CD4-positive, alpha-beta T cell (primary cell): ENCODE results near the gene ARHGAP10. TPM values are rescaled to one million over a fixed set of nuclear protein-coding genes. Genes with fewer than 3 reads are reported as not detected.

Experiments
- ATAC-seq: fragments of 200-7000 bp; cut with Tn5 transposase; one replicate; pipeline ENCODE4 v1.10.0; 2022; ENCODE audit warnings: mild to moderate bottlenecking; ENCODE audit not compliant: poor library complexity
- CTCF ChIA-PET: fragments of 350-600 bp; sonication (Branson Sonifier 250); formaldehyde crosslinking; loops from one replicate; lab custom pipeline; 2021; ENCODE audit warnings: antibody characterized with exemption, inconsistent platforms; lab: Charles Lee
- POLR2A ChIA-PET: fragments of 350-600 bp; sonication (Branson Sonifier 250); formaldehyde crosslinking; loops from one replicate; lab custom pipeline; 2021; ENCODE audit warnings: antibody characterized with exemption, inconsistent platforms; lab: Charles Lee
- DNase-seq, 14 experiments: peaks; one replicate each; pipeline ENCODE4 v3.0.0-alpha.2; 2013 to 2020; ENCODE audit warnings: mixed read lengths in 2 of 14
- H3K27ac ChIP-seq, 2 donors: one replicate each; pipeline versions ENCODE4 v1.5.1 to v1.7.0; 2013; ENCODE audit warnings: low read length in 2 of 2, low read depth in 1 of 2, mild to moderate bottlenecking in 1 of 2
- H3K27me3 ChIP-seq, 2 experiments: 1 replicate in 1 of 2; 2 replicates in 1 of 2; pipeline versions ENCODE4 v1.6.1 to v1.7.0; 2013; ENCODE audit warnings: low read length in 2 of 2, control low read depth in 1 of 2, mild to moderate bottlenecking in 1 of 2, moderate library complexity in 1 of 2; ENCODE audit not compliant: insufficient read depth in 2 of 2, control insufficient read depth in 1 of 2
- H3K36me3 ChIP-seq: one replicate; pipeline ENCODE4 v1.6.1; 2013; ENCODE audit warnings: low read length, control low read depth; ENCODE audit not compliant: insufficient read depth
- H3K4me1 ChIP-seq: one replicate; pipeline ENCODE4 v1.6.1; 2013; ENCODE audit warnings: low read length, control low read depth; ENCODE audit not compliant: insufficient read depth
- H3K4me3 ChIP-seq: one replicate; pipeline ENCODE4 v1.5.1; 2013; ENCODE audit warnings: mild to moderate bottlenecking, low read length, moderate library complexity
- H3K9me3 ChIP-seq, 2 experiments: 1 replicate in 1 of 2; 2 replicates in 1 of 2; pipeline versions ENCODE4 v1.6.1 to v1.7.0; 2013; ENCODE audit warnings: low read length in 2 of 2, mild to moderate bottlenecking in 2 of 2, control low read depth in 1 of 2, moderate library complexity in 1 of 2; ENCODE audit not compliant: control insufficient read depth in 1 of 2, insufficient read depth in 1 of 2
- H3K27ac Mint-ChIP-seq: one replicate; pipeline ENCODE4 v1.8.0; 2020; ENCODE audit warnings: mixed read lengths
- H3K27me3 Mint-ChIP-seq: one replicate; pipeline ENCODE4 v1.8.0; 2021; ENCODE audit warnings: mixed read lengths
- H3K36me3 Mint-ChIP-seq: one replicate; pipeline ENCODE4 v1.8.0; 2021; ENCODE audit warnings: low read depth, mixed read lengths
- H3K4me1 Mint-ChIP-seq: one replicate; pipeline ENCODE4 v1.8.0; 2021; ENCODE audit warnings: low read depth, mixed read lengths
- H3K4me3 Mint-ChIP-seq: one replicate; pipeline ENCODE4 v1.8.0; 2020; ENCODE audit warnings: mild to moderate bottlenecking, mixed read lengths
- H3K9me3 Mint-ChIP-seq: one replicate; pipeline ENCODE4 v1.8.0; 2020; ENCODE audit warnings: mixed read lengths
- intact Hi-C, 2 experiments: fragments of 100-400 bp; cut with DNase I in 1 of 2; cut with micrococcal nuclease in 1 of 2; formaldehyde crosslinking; loops; one replicate each; pipeline versions ENCODE4 v1.15.1 to v1.9.0; 2023 to 2025; cut with DNase I, micrococcal nuclease
- total RNA-seq, 174 experiments: library from RNA in 2 of 174; stranded (reverse) in 2 of 174; gene quantifications; one replicate each; pipeline ENCODE4 v1.2.3 and lab custom pipeline; 2021 to 2026
- TF ChIP-seq, protein P1 (sequence below): fragments of 200-600 bp; IDR thresholded peaks from one replicate; pipeline ENCODE4 v1.8.0; 2022; ENCODE audit warnings: antibody characterized with exemption, mild to moderate bottlenecking

The ARHGAP10 gene
- total RNA-seq, 2 experiments from 2014 or later = 5.6 to 5.7 TPM

DNA sequence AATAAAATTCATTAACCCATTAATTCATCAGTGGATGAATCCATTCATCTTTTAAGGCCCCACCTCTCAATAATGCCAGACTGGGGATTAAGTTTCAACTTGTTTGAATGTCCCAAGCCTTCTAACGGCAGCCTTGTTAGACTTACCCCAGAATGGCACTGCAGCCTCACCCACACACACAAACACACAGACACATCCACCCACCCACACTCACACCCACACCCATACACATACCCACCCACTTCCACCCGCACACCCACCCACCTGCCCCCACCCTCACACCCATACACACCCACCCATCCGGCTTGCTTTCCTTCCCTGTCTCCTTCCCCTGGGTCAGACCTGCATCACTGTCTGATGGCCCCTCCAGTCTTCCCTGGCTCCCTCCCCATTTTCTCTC, 102.6 kb downstream of the ARHGAP10 start:
- TF ChIP-seq, protein P1, sequence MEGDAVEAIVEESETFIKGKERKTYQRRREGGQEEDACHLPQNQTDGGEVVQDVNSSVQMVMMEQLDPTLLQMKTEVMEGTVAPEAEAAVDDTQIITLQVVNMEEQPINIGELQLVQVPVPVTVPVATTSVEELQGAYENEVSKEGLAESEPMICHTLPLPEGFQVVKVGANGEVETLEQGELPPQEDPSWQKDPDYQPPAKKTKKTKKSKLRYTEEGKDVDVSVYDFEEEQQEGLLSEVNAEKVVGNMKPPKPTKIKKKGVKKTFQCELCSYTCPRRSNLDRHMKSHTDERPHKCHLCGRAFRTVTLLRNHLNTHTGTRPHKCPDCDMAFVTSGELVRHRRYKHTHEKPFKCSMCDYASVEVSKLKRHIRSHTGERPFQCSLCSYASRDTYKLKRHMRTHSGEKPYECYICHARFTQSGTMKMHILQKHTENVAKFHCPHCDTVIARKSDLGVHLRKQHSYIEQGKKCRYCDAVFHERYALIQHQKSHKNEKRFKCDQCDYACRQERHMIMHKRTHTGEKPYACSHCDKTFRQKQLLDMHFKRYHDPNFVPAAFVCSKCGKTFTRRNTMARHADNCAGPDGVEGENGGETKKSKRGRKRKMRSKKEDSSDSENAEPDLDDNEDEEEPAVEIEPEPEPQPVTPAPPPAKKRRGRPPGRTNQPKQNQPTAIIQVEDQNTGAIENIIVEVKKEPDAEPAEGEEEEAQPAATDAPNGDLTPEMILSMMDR = no peak
- Mint-ChIP-seq H3K4me1 (no peaks in the 10 kb centered on the region), H3K27ac (no peak overlapping the region), H3K27me3 (no peaks in the 10 kb centered on the region), H3K4me3 (no peak overlapping the region), H3K36me3 (no peaks in the 10 kb centered on the region), H3K9me3 (no peaks in the 10 kb centered on the region)
- Histone ChIP-seq H3K4me1 (no peaks in the 10 kb centered on the region), H3K4me3 (no peak overlapping the region), H3K27me3 (no peaks in the 10 kb centered on the region), H3K36me3 (no peaks in the 10 kb centered on the region), H3K27ac (no peak overlapping the region), H3K9me3 (no peaks in the 10 kb centered on the region)
- ChIA-PET CTCF (interaction anchor here (1.6 kb wide), 1 partner anchor 12 kb away, joined by 3 read pairs; no protein-coding TSS in a partner anchor), POLR2A (no interaction called here)
- intact Hi-C loops = no loop called here
- ATAC-seq = no peak
- peak in 1 of 14 experiments; percentile 31 for DNase-seq

DNA sequence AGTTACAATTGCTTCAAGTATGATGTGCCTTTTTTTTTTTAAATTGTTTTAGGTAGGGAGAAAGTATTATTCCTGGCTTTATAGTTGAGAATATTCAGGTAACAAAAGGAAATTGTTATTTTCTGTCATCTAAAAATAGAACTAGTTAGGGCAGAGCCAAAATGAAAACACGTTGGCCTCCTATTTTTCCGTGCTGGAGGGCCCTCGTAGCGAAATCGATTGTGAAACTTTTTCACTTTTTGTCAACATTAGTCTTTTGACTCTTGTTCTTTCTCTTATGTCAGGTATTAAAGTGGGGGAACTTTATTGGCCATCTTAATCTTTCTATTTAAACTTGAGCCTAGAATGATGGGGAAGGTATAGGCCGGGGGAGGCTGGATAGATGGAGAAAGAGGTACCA, 104.9 kb downstream of the ARHGAP10 start:
- H3K9me3 ChIP-seq = no peaks in the 10 kb centered on the region
- ChIA-PET CTCF (interaction anchor here (1.3 kb wide), 1 partner anchor 30 kb away, joined by 5 read pairs; no protein-coding TSS in a partner anchor), POLR2A (no interaction called here)
- no peaks in the 10 kb centered on the region for H3K36me3 ChIP-seq
- no peaks in the 10 kb centered on the region for H3K4me1 Mint-ChIP-seq
- H3K27ac ChIP-seq = no peak overlapping the region
- H3K4me1 ChIP-seq = no peaks in the 10 kb centered on the region
- no peak overlapping the region for H3K27ac Mint-ChIP-seq
- no peaks in the 10 kb centered on the region for H3K27me3 ChIP-seq
- no peak for ATAC-seq
- intact Hi-C loops = no loop called here
- no peaks in the 10 kb centered on the region for H3K9me3 Mint-ChIP-seq
- H3K36me3 Mint-ChIP-seq = no peaks in the 10 kb centered on the region
- no peak overlapping the region for H3K4me3 ChIP-seq
- DNase-seq = no peak
- TF ChIP-seq, protein P1 = no peak
- no peaks in the 10 kb centered on the region for H3K27me3 Mint-ChIP-seq
- H3K4me3 Mint-ChIP-seq = no peak overlapping the region

DNA sequence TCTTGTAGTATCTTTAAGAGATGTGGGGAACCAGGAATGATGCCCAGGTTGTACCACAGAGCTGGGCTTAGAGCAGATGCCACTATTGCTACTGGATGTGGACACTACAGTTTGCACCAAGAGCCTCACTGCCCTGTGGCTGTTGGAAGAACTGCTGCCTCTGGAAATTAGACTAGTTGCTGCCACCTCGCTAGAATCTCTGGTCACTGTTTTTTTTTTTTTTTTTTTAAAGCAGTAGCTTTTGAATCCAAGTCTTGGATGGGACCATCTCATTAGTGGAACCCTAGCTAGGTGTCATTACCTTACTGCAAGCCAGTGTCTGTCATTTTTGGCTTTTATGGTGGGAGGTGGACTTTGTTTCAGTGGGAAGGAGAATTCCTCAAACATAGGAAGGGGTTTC, 105.5 kb downstream of the ARHGAP10 start:
- no peaks in the 10 kb centered on the region for H3K4me1 ChIP-seq
- TF ChIP-seq, protein P1 = no peak
- Mint-ChIP-seq H3K36me3 (no peaks in the 10 kb centered on the region), H3K4me3 (no peak overlapping the region), H3K27me3 (no peaks in the 10 kb centered on the region), H3K27ac (no peak overlapping the region), H3K4me1 (no peaks in the 10 kb centered on the region), H3K9me3 (no peaks in the 10 kb centered on the region)
- H3K9me3 ChIP-seq = no peaks in the 10 kb centered on the region
- no peak for ATAC-seq
- no peak overlapping the region for H3K27ac ChIP-seq
- H3K4me3 ChIP-seq = no peak overlapping the region
- H3K36me3 ChIP-seq = no peaks in the 10 kb centered on the region
- DNase-seq = no peak
- CTCF ChIA-PET = interaction anchor here (1.3 kb wide), 1 partner anchor 29 kb away, joined by 5 read pairs; no protein-coding TSS in a partner anchor
- POLR2A ChIA-PET = no interaction called here
- intact Hi-C loops = no loop called here
- H3K27me3 ChIP-seq = no peaks in the 10 kb centered on the region
